ENCODE results near the gene CMTM6.
"Not testable (repeated sequence)": the region's sequence is repeated elsewhere in the genome, so short reads cannot be mapped to it uniquely, and the experiment has no call there.

CMTM6 gene

GRCh38 chr3:32483772-32484171, 18.9 kb downstream of the CMTM6 start:
- in situ Hi-C loops (cut with MboI; ENCODE audit: low pct_unique_long_range_greater_than_20kb, low sequenced_read_pairs, unreplicated experiment) = no loop called here
- TF ChIP-seq, protein P1, sequence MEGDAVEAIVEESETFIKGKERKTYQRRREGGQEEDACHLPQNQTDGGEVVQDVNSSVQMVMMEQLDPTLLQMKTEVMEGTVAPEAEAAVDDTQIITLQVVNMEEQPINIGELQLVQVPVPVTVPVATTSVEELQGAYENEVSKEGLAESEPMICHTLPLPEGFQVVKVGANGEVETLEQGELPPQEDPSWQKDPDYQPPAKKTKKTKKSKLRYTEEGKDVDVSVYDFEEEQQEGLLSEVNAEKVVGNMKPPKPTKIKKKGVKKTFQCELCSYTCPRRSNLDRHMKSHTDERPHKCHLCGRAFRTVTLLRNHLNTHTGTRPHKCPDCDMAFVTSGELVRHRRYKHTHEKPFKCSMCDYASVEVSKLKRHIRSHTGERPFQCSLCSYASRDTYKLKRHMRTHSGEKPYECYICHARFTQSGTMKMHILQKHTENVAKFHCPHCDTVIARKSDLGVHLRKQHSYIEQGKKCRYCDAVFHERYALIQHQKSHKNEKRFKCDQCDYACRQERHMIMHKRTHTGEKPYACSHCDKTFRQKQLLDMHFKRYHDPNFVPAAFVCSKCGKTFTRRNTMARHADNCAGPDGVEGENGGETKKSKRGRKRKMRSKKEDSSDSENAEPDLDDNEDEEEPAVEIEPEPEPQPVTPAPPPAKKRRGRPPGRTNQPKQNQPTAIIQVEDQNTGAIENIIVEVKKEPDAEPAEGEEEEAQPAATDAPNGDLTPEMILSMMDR (IDR thresholded peaks at IDR 0.05; ENCODE audit: extremely low read depth, insufficient read depth, missing control alignments) = no peak
- DNase-seq (ENCODE audit: low spot score) = no peak

- TF ChIP-seq, protein P1 (IDR thresholded peaks at IDR 0.05; ENCODE audit: extremely low read depth, insufficient read depth, missing control alignments) = no peak
- in situ Hi-C loops (cut with MboI; ENCODE audit: low pct_unique_long_range_greater_than_20kb, low sequenced_read_pairs, unreplicated experiment) = no loop called here
- DNase-seq (ENCODE audit: low spot score) = no peak
These were observed 20.0 kb downstream of the CMTM6 start for GRCh38 chr3:32482693-32483092.

DNA sequence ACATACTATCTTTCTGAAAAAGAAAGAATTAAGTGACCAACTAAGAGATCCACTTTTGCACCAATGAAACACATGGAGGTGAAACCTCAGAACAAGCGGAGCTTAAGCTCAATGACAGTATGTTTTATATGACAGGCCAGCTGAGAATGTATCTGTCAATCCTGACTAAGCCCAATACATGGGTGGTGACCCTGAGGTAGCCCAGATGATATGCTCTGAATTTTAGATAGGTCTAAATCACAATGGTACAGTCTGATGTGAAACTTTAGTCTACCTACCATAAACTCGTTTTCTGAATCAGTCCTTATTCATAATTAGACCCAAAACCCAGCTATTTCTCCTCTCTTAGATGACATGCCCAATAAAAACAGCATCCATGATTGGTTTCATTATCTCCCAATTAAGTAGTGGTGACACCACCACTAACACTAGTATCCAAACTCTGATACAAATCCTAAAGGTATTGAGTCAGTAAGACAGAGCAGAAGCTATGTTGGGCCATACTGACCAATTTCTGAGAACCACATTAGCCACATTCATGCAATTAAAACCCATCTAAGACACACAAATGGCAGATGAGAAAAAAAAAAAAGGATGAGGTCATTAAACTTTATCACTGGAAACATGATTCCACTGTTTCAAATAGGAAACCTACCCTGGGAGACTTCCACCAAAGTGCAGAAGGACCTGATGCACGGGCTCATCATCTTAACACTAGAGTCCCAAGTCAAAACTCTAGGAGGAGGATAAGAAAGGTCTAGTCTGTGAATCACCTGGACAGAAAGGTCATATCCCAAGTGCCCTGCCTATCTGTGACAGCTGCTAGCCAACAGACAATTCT, 20.6 kb downstream of the CMTM6 start:
- in situ Hi-C loops (cut with MboI; ENCODE audit: low pct_unique_long_range_greater_than_20kb, low sequenced_read_pairs, unreplicated experiment) = no loop called here
- DNase-seq (ENCODE audit: low spot score) = no peak
- TF ChIP-seq, protein P1 (IDR thresholded peaks at IDR 0.05; ENCODE audit: extremely low read depth, insufficient read depth, missing control alignments) = no peak

- in situ Hi-C loops (cut with MboI; ENCODE audit: low pct_unique_long_range_greater_than_20kb, low sequenced_read_pairs, unreplicated experiment) = no loop called here
- TF ChIP-seq, protein P1 (IDR thresholded peaks at IDR 0.05; ENCODE audit: extremely low read depth, insufficient read depth, missing control alignments) = no peak
These were observed 22.0 kb downstream of the CMTM6 start for GRCh38 chr3:32480604-32481003.

GRCh38 chr3:32474201-32474600, 28.5 kb downstream of the CMTM6 start:
- in situ Hi-C loops (cut with MboI; ENCODE audit: low pct_unique_long_range_greater_than_20kb, low sequenced_read_pairs, unreplicated experiment) = no loop called here
- TF ChIP-seq, protein P1 (IDR thresholded peaks at IDR 0.05; ENCODE audit: extremely low read depth, insufficient read depth, missing control alignments) = no peak

More at GRCh38 chr3:32480604-32481003, 22.0 kb downstream of the CMTM6 start:
- no peak for DNase-seq (ENCODE audit: low spot score)

GRCh38 chr3:32472151-32472550, 30.5 kb downstream of the CMTM6 start:
- in situ Hi-C loops (cut with MboI; ENCODE audit: low pct_unique_long_range_greater_than_20kb, low sequenced_read_pairs, unreplicated experiment); DNase-seq (ENCODE audit: low spot score): not testable (repeated sequence)

More at GRCh38 chr3:32474201-32474600, 28.5 kb downstream of the CMTM6 start:
- no peak for DNase-seq (ENCODE audit: low spot score)

GRCh38 chr3:32471246-32471645, 31.4 kb downstream of the CMTM6 start:
- no peak for DNase-seq (ENCODE audit: low spot score)
- TF ChIP-seq, protein P1 (IDR thresholded peaks at IDR 0.05; ENCODE audit: extremely low read depth, insufficient read depth, missing control alignments) = no peak
- in situ Hi-C loops (cut with MboI; ENCODE audit: low pct_unique_long_range_greater_than_20kb, low sequenced_read_pairs, unreplicated experiment) = no loop called here

All from GM13977 (cell line).